Stimulated activated CD4-positive, alpha-beta T cell treated with anti-CD3 and anti-CD28 coated beads, Interleukin-1b, Interleukin-23, amount 100 ng/mL, for 1 hour (primary cell): Measurements from ENCODE around the gene EIF1.
"Not testable (repeated sequence)": the region's sequence is repeated elsewhere in the genome, so short reads cannot be mapped to it uniquely, and the experiment has no call there.

Experiments used
- DNase-seq, 2 donors: peaks; one replicate each; pipeline ENCODE4 v3.0.0-alpha.2; 2020; ENCODE audit warnings: low read depth in 2 of 2

EIF1 gene

DNA sequence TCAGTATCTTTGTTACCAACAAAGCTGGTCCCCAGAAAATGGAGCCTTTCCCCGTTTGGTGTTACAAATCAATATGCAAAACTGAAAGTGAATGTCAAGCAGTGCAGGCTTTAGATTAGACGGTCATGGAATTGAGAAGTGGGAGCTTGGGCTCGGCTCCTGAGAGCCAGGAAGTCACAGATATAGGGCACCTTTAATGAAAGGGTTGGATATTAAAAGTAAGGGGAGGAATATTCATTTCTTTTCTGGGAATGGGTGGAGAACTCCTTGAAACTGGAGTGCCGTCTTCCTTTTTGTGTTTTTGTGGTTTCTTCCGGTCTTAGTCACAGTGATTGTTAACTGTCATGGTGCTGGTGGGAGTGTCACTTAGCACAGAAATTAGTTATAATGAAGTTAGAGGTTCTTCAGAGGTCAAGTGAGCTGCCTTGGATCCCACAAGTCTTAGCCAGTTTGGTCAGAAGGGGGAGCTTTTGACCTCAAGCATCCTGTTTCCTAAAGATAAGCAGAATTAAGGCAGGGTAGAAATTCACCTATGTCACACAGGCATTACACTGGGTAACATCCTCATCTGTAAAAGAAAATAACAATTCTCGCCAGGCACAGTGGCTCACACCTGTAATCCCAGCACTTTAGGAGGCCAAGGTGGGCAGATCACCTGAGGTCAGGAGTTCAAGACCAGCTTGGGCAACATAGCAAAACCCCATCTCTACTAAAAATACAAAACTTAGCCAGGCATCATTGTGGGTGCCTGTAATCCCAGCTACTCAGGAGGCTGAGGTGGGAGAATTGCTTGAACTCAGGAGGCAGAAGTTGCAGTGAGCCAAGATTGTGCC is 9.6 kb upstream of the EIF1 start:
- DNase-seq: no peak

DNA sequence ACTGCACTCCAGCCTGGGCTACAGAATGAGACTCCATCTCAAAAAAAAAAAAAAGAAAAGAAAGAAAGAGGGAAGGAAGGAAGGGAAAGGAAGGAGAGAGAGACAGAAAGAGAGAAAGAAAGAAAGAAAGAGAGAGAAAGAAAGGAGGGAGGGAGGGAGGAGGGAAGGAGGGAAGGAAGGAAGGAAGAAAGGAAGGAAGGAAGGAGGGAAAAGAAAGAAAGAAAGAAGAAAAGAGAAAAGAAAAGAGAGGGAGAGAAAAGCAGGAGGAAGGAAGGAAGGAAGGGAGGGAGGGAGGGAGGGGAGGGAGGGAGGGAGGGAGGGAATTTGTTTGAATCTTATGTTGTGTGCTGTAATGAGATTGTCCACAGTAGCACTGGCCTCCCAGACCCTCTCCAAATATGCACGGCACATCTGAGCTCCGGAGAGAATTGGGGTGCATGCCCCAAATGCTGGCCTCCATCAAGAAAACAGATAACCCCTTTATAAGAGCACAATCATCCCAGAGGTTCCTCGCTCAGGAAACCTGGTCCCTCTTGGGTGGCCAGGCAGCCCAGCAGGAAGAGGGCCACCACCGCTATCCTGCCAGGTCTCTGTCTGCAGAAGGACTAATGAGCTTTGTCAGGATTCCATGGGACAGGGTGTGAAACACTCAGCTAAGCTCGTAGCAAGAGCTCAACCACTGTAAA is 8.8 kb upstream of the EIF1 start:
- DNase-seq: no peak

DNA sequence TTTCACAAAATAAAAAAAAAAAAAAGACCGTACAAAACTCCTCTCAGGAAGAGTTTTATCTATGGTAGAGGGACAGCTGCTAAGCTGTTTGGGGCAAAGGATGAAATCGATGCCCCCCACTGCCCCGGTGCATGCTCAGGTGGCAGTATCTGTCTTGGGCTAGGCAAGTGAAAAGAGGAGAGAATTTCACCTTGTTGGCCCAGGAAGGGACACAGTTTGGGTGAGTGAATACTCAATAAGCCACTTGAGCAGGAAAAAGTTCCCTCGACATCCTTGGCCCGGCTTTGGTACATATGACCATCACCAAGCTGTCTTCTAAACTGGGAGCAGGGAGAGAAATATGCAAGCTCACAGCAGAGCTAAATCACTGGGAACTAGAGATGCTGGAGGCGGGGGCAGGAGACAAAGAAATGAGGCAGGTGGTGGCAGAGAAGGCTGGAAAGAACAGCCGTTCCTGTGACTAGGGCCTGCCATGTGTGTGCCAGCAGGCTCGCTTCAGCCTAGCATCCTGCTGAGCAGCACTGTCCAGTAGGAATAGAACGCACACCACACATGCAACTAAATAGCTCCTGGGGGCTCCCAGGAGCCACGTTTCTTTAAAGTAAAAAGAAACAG is 8.2 kb upstream of the EIF1 start:
- DNase-seq: no peak

DNA sequence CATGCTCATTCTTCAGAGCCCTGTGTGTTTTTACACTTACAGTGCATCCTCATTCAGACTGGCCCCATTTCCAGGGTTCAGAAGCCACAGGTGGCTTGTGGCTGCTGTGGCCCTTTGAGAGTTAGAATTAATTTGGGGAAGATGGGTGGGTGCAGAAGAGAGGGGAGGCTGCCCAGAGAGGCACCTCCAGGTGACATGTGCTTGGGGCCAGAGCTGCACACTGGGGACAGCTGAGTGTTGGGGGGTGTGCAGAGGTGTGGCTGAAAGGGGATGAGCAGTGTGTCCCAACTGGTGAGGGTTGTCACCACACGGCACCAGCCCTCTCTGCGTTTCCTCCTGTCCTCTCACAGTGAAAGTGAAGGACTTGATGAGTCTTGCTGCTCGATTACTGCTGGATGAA is 6.9 kb upstream of the EIF1 start:
- DNase-seq: no peak

DNA sequence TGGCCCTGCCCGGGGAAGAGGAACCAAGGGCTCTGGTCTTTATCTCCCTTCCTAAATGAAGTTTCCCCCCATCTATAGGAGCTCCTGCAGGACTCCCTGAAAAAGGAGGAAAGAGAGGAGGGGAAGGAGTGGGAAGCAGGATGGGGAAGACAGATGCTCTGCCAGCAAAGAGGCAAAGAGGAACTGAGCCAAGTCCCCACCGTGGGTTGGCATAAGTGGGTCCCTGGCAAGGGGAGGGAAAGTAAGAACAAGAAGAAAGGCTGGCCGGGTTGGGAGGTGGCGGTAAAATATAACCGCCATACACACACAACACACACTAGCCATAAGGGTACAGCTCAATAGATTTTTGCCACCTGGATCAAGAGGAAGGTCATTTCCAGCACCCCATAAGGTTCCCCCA is 6.1 kb upstream of the EIF1 start:
- no peak for DNase-seq

DNA sequence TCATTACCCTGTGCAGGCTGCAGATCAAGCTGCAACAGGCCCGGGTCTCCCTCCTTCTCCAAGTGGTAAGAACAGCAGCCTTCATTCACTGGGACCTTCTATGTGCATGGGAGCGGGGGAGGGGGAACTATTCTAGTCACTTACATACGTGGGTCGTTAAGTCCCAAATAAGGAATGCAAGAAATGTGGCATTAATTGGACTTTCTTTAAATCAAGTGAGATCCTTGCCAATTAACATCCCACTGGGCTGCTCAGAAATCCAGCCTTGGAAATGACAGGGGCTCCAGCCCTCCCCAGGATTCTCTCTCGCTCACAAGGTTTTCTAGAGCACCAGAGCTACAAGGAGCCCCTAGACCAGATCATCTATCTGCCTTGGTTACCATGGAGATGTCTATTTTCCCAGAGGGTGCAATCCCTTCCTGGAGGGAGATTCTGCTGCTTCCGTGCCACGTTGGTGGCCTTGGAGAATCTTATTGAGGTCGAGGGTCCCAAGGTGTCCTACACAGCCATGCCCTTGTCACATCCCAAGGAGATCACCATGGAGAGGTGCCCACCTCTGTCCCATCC is 5.2 kb upstream of the EIF1 start:
- no peak for DNase-seq

DNA sequence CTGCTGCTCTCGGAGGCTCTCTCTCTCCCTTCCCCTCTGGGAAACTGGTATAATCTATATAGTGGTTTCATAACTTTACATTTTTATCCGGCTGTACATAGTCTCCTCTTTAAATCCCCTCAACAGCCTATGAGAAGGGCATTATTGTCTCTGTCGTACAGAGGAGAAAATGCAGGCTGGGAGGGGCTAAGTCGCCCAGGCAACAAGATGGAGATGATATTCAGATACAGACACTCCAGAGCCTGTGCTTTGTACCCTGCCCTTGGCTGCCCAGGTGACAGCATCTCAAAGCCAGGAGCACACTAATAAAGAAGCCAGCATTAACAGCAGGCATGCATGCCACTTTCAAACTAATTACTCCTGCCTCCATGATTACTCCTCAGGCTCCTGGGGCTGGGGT is 4.7 kb upstream of the EIF1 start:
- no peak for DNase-seq

DNA sequence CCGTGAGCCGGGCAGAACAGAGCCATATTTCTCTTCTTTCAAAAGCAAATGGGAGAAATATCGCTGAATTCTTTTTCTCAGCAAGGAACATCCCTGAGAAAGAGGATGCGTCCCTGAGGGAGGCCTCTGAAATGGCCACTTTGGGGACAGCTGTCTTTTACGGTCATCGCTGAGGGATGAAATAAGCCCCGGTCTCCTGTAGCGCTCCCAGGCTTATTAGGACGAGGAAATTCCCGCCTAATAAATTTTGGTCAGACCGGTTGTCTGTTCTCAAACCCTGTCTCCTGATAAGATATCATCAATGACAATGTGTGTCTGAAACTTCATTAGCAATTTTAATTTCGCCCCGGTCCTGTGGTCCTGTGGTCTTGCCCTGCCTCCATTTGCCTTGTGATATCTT is 2.9 kb upstream of the EIF1 start:
- DNase-seq: not testable (repeated sequence)

DNA sequence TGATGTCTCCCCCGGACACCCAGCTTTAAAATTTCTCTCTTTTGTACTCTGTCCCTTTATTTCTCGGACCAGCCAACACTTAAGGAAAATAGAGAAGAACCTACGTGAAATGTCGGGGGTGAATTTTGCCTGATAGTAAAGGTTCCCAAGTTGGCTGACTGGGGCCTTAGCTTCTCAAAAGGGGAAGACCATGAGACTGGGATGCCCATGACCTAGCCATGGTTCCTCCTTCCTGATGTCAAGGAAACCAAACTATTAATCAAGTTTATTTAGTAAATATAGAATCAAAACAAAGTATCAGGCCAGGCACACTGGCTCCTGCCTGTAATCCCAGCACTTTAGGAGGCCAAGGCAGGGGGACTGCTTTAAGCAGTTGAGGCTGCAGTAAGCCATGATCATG is 2.4 kb upstream of the EIF1 start:
- DNase-seq: no peak

DNA sequence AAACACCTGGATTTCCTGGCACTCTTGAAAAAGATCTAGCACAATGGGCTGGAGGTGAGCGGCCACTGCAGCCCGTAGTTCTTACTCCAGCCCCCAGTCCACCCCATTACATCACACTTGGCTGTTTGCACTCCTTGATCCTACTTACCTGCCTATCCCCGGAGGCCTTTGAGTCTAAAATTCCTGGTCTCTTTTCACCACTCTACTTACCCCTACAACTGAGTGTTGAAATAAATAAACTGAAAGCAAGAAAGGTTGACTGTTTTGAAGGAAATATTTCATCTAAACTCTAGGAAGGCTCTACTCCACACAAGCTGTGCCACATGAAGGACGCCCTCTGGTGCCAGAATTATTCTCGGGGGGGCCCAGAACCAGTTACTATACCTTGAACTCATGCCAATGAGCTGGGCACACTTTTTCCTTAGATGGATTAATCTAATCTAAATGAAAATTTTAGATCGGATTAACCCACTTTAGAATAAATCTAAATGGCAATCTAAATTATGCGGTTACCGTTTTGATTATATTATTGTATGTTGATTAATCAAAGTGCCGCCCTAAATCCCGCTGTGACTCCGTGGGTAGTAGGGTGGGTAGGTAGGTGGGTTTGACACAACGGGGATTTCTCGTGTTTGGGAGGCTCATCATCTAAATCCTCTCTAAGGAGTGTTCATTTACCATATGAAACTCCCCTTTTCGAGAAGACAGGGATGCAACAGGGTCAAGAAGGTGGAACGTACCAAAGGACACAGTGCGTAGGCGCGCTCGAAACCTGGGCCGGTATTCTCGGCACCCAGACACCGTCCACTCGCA is 651 bp upstream of the EIF1 start:
- no peak for DNase-seq

DNA sequence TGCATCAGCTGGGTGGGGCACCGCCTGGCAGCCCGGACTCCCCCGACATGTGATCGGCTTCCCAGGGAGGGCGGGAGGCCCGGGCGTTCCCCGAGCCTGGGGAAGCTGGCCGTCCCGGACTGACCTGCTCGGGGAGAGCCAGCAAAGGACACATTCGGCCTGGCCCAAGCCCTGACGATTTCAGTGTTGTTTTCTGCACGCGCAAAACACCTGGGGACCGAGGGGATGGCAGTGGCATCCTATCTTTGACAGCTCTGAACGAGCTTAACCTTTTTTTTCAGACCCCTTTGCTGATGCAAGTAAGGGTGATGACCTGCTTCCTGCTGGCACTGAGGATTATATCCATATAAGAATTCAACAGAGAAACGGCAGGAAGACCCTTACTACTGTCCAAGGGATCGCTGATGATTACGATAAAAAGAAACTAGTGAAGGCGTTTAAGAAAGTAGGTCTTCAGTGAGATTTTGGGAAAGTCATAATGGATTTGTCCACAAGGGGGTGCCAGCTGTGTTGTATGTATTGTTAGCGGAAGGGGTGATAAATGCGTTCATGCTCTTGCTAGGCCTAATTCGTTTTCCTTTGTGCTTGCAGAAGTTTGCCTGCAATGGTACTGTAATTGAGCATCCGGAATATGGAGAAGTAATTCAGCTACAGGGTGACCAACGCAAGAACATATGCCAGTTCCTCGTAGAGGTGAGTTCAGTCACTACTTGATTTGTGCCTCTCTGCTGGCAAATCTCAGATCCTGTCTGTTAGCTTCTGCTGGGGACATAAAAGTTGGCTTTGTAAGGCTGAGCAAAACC is 1.0 kb downstream of the EIF1 start:
- DNase-seq: no peak

DNA sequence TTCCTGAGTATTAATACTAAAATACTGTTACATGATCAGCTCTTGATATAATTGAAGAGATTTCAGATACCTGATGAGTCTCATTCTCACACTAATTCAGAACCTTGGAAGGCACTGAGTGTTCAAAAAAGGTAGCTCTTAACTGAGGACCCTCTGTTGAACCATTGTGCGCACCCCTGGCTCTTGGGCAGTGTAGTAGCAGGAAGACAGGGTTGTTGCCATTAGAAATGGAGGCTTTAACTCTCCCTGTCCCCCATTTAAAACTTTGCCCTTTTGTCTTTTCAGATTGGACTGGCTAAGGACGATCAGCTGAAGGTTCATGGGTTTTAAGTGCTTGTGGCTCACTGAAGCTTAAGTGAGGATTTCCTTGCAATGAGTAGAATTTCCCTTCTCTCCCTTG is 1.8 kb downstream of the EIF1 start:
- no peak for DNase-seq

DNA sequence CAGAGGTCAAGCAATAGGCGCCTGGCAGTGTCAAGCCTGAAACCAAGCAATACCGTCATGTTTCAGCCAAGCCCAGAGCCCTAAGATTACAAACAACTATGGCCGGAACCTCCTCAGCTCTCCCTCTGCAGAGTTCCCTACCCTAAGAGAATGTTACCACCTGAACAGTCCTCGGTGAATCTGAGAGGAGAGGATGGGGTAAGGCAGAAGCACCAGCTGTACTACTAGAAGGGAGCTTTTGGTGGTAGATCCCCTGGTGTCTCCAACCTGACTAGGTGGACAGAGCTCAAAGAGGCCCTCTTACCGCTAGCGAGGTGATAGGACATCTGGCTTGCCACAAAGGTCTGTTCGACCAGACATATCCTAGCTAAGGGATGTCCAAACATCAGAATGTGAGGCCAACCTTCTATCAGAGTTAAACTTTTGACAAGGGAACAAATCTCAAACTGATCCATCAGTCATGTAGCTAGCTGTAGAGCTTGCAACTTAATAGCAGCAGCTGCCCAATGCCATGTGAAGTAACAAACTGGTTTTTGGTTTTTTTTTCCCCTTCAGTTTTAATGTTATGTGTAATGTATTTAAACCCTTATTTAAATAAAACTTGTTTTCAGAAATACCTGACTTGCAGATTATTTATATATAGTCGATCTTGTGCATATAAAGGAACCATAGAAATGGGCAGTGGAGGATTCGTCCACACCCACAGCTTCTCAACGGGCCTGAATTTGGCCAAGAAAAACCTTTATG is 2.5 kb downstream of the EIF1 start:
- no peak for DNase-seq

DNA sequence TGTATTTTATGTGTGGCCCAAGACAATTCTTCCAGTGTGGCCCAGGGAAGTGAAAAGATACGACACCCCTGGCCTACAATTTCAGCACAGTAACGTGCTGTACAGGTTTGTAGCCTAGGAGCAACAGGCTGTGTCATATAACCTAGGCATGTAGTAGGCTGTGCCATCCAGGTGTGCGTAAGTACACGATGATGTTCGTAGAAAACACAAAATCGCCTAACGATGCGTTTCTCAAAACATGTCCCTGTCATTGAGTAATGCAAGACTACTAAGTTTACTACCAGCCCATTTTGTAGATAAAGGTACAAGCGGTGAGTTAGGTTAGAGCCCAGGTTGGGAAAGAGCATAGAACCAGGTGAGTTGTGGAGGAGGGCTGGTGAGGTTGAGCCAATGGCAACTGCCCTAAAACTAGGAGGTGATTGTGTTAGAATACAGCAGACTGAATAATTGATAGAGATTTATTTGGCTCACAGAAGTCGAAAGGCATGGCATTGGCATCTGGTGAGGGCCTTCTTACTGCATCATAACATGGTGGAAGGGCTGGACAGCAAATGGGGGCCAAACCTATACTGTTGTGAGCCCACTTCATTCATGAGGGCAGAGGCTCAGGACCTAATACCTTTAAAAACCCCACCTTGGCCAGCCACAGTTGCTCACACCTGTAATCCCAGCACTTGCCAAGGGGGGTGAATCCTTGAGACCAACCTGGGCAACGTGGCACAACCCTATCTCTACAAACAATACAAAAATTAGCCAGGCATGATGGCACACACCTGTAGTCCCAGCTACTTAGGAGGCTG is 4.2 kb downstream of the EIF1 start:
- DNase-seq: no peak

DNA sequence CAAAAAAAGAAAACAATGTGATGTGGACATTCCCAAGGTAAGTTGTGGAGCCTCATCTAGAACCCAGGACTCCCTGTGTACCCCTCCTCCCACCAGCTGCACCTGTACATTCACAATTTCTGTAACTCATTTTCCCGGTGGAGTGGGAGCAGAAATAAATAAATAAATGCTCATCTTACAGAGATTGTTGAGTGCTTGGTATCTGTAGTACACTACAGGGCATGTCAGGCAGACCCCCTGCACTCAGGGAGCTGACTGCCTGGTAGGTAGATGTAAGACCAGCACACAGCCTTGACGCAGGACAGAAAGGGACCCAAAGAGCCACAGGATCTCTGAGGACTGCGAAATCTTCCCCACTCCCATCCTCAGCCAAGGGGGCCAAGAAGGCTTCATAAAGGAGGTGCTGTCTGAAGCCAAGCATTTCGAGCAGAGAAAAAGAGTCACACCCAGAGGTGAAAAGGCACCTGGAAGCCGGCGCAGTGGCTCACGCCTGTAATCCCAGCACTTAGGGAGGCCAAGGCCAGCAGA is 6.5 kb downstream of the EIF1 start:
- no peak for DNase-seq

DNA sequence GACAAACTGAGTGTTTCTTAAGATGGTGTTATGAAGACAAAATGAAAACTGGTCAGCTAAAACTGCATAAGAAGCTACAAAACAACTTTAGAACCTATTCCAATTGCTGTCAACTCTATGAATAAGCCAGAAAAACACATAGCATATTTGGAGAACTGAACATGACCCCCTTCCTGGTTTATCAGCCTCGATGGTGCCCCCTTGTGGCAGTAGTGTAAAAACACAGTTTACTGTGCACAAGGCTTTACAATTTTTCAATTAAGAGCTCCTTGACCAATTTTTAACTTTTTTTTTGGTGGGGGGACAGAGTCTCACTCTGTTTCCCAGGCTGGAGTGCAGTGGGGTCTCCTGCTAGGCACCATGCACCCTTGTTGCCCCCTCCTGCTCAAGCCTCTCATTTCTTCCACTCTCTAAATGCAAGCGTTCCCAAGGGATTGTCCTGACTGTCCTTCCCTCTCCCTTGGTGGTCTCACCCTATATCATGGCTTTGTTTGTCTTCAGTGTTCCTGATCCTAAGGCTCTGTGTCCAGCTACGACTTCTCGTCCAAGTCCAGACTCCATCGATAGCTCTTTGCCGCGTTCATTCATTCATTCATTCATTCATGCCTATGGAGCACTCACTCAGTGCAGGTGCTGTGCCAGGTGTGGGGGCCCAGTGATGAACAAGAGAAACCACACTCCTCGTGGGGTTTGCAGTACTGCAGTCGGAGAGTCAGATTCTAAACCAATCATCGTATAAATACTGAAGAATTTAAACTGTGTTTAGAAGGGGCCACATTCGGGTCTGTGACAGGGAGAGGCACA is 7.5 kb downstream of the EIF1 start:
- DNase-seq: peak; percentile 45 to 46

DNA sequence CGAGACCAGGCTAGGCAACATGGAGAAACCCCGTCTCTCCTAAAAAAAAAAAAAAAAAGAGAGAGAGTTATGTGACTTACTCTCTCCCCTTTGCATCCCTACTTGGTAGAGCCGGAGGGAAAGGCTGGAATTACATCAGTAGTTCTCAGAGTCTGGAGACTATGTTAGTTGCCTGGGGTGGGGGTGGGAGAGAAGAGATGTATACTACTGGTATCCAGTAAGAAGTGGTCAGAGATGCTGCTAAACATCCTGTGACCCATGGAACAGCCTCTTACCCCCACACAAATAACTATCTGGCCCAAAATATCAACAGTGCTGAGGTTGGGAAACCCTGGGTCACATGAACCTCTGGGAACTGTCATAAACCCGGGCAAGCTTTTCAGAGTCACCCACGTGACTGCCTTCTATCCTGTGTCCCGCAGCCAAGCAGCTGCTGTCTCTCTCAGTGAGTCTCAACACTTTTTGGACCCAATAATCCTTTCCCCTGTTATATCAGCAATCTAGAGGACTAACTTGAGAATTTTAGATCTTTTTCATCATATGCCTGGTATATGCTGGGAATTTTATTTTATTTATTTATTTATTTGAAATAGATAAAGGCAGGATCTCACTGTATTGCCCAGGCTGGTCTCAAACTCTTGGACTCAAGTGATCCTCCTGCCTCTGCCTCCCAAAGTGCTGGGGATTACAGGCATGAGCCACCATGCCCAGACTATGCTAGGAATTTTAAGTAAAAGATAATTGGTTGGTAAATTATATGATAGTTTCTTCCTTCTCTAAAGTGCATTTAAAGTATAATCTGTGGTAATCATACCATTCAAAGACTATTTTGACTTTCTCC is 8.7 kb downstream of the EIF1 start:
- DNase-seq: no peak
